Stimulated activated naive CD8-positive, alpha-beta T cell treated with anti-CD3 and anti-CD28 coated beads, Interleukin-15, Interleukin-2, amounts not matched to agents 100 ng/mL and 50 ng/mL, for 24 hours (primary cell): ENCODE data around the gene EGFL7.

Source experiments
- H3K27ac Mint-ChIP-seq: one replicate; pipeline ENCODE4 v1.8.0; 2021; ENCODE audit warnings: mild to moderate bottlenecking, mixed read lengths
- H3K27me3 Mint-ChIP-seq: one replicate; pipeline ENCODE4 v1.8.0; 2021; ENCODE audit warnings: mixed read lengths
- H3K36me3 Mint-ChIP-seq: one replicate; pipeline ENCODE4 v1.8.0; 2021; ENCODE audit warnings: low read depth, mixed read lengths
- H3K4me1 Mint-ChIP-seq: one replicate; pipeline ENCODE4 v1.8.0; 2021; ENCODE audit warnings: low read depth, mixed read lengths
- H3K4me3 Mint-ChIP-seq: one replicate; pipeline ENCODE4 v1.8.0; 2021; ENCODE audit warnings: mild to moderate bottlenecking, mixed read lengths
- H3K9me3 Mint-ChIP-seq: one replicate; pipeline ENCODE4 v1.8.0; 2021; ENCODE audit warnings: mixed read lengths

Gene EGFL7

GRCh38 chr9:136621019-136621733 is 41.5 kb upstream of the EGFL7 start:
- Mint-ChIP-seq H3K27me3 (no peaks in the 10 kb centered on the region), H3K36me3 (no peaks in the 10 kb centered on the region), H3K4me1 (peaks cover 15% of the 10 kb centered on the region), H3K4me3 (no peak overlapping the region), H3K27ac (no peak overlapping the region), H3K9me3 (no peaks in the 10 kb centered on the region)

GRCh38 chr9:136621734-136622093 is 41.0 kb upstream of the EGFL7 start:
- no peaks in the 10 kb centered on the region for H3K27me3 Mint-ChIP-seq
- no peaks in the 10 kb centered on the region for H3K36me3 Mint-ChIP-seq
- H3K27ac Mint-ChIP-seq: no peak overlapping the region
- H3K4me3 Mint-ChIP-seq: no peak overlapping the region
- H3K4me1 Mint-ChIP-seq: peaks cover 12% of the 10 kb centered on the region
- no peaks in the 10 kb centered on the region for H3K9me3 Mint-ChIP-seq

- H3K27ac Mint-ChIP-seq: no peak overlapping the region
- no peaks in the 10 kb centered on the region for H3K9me3 Mint-ChIP-seq
- H3K4me1 Mint-ChIP-seq: peaks cover 12% of the 10 kb centered on the region
- H3K27me3 Mint-ChIP-seq: no peaks in the 10 kb centered on the region
- no peaks in the 10 kb centered on the region for H3K36me3 Mint-ChIP-seq
- H3K4me3 Mint-ChIP-seq: no peak overlapping the region
These were observed 40.2 kb upstream of the EGFL7 start for GRCh38 chr9:136622538-136622948.

- Mint-ChIP-seq H3K4me3 (no peak overlapping the region), H3K36me3 (no peaks in the 10 kb centered on the region), H3K27ac (no peak overlapping the region), H3K27me3 (no peaks in the 10 kb centered on the region), H3K9me3 (no peaks in the 10 kb centered on the region), H3K4me1 (peaks cover 12% of the 10 kb centered on the region)
These were observed 39.5 kb upstream of the EGFL7 start for GRCh38 chr9:136623016-136623841.

GRCh38 chr9:136623842-136624183 is 38.9 kb upstream of the EGFL7 start:
- no peaks in the 10 kb centered on the region for H3K27me3 Mint-ChIP-seq
- H3K9me3 Mint-ChIP-seq: no peaks in the 10 kb centered on the region
- no peak overlapping the region for H3K4me3 Mint-ChIP-seq
- H3K4me1 Mint-ChIP-seq: peaks cover 9% of the 10 kb centered on the region
- H3K36me3 Mint-ChIP-seq: no peaks in the 10 kb centered on the region
- no peak overlapping the region for H3K27ac Mint-ChIP-seq

GRCh38 chr9:136624184-136624951 is 38.3 kb upstream of the EGFL7 start:
- Mint-ChIP-seq H3K36me3 (no peaks in the 10 kb centered on the region), H3K4me3 (no peak overlapping the region), H3K4me1 (peaks cover 3% of the 10 kb centered on the region), H3K9me3 (no peaks in the 10 kb centered on the region), H3K27ac (no peak overlapping the region), H3K27me3 (no peaks in the 10 kb centered on the region)

- H3K27ac Mint-ChIP-seq: no peak overlapping the region
- H3K4me1 Mint-ChIP-seq: no peaks in the 10 kb centered on the region
- H3K36me3 Mint-ChIP-seq: no peaks in the 10 kb centered on the region
- H3K4me3 Mint-ChIP-seq: no peak overlapping the region
- H3K27me3 Mint-ChIP-seq: no peaks in the 10 kb centered on the region
- H3K9me3 Mint-ChIP-seq: no peaks in the 10 kb centered on the region
These were observed 37.3 kb upstream of the EGFL7 start for GRCh38 chr9:136625101-136626065.

GRCh38 chr9:136626066-136626725 is 36.5 kb upstream of the EGFL7 start:
- Mint-ChIP-seq H3K4me1 (no peaks in the 10 kb centered on the region), H3K27me3 (no peaks in the 10 kb centered on the region), H3K4me3 (no peak overlapping the region), H3K9me3 (no peaks in the 10 kb centered on the region), H3K36me3 (no peaks in the 10 kb centered on the region), H3K27ac (no peak overlapping the region)

GRCh38 chr9:136626740-136627642 is 35.7 kb upstream of the EGFL7 start:
- H3K4me3 Mint-ChIP-seq: no peak overlapping the region
- H3K9me3 Mint-ChIP-seq: no peaks in the 10 kb centered on the region
- H3K27me3 Mint-ChIP-seq: no peaks in the 10 kb centered on the region
- no peaks in the 10 kb centered on the region for H3K36me3 Mint-ChIP-seq
- H3K27ac Mint-ChIP-seq: no peak overlapping the region
- no peaks in the 10 kb centered on the region for H3K4me1 Mint-ChIP-seq

GRCh38 chr9:136627703-136628102 is 35.0 kb upstream of the EGFL7 start:
- no peaks in the 10 kb centered on the region for H3K9me3 Mint-ChIP-seq
- H3K27ac Mint-ChIP-seq: no peak overlapping the region
- H3K36me3 Mint-ChIP-seq: no peaks in the 10 kb centered on the region
- no peaks in the 10 kb centered on the region for H3K4me1 Mint-ChIP-seq
- no peaks in the 10 kb centered on the region for H3K27me3 Mint-ChIP-seq
- no peak overlapping the region for H3K4me3 Mint-ChIP-seq

GRCh38 chr9:136628268-136628667 is 34.4 kb upstream of the EGFL7 start:
- Mint-ChIP-seq H3K4me1 (no peaks in the 10 kb centered on the region), H3K9me3 (no peaks in the 10 kb centered on the region), H3K27me3 (no peaks in the 10 kb centered on the region), H3K27ac (no peak overlapping the region), H3K4me3 (no peak overlapping the region), H3K36me3 (no peaks in the 10 kb centered on the region)

GRCh38 chr9:136629001-136629878 is 33.5 kb upstream of the EGFL7 start:
- no peaks in the 10 kb centered on the region for H3K9me3 Mint-ChIP-seq
- no peaks in the 10 kb centered on the region for H3K4me1 Mint-ChIP-seq
- no peaks in the 10 kb centered on the region for H3K36me3 Mint-ChIP-seq
- H3K27ac Mint-ChIP-seq: no peak overlapping the region
- no peaks in the 10 kb centered on the region for H3K27me3 Mint-ChIP-seq
- H3K4me3 Mint-ChIP-seq: no peak overlapping the region
